Adipose tissue (tissue), 3 donors: ENCODE measurements around the gene SLC18A2. TPM values are rescaled to one million over a fixed set of nuclear protein-coding genes. Genes with fewer than 3 reads are reported as not detected.
"Not testable (repeated sequence)": the region's sequence is repeated elsewhere in the genome, so short reads cannot be mapped to it uniquely, and the experiment has no call there.

Experiments
- H3K27ac ChIP-seq: one replicate; pipeline ENCODE4 v1.5.1; 2013; ENCODE audit warnings: low read depth, low read length
- WGBS, 3 donors: extraction: QIAGEN DNeasy Blood & Tissue Kit; methylation state at CpG; one replicate each; pipeline ENCODE4 v1.1.7; 2013; 5-methylcytosine and 5-hydroxymethylcytosine counted together
- polyA plus RNA-seq, 3 donors: library from polyadenylated mRNA; stranded (reverse); fragments of 200-250 nt; gene quantifications; one replicate each; pipeline ENCODE4 v1.2.3, GENCODE V29; 2013
- donor health status: healthy with polysubstance abuse.
- donor health status: Bipolar disorder and iron deficiency.
- donor health status: healthy.

Gene SLC18A2
- polyA plus RNA-seq, 3 donors, result 0.43 to 0.54 TPM; not detected in 1

DNA sequence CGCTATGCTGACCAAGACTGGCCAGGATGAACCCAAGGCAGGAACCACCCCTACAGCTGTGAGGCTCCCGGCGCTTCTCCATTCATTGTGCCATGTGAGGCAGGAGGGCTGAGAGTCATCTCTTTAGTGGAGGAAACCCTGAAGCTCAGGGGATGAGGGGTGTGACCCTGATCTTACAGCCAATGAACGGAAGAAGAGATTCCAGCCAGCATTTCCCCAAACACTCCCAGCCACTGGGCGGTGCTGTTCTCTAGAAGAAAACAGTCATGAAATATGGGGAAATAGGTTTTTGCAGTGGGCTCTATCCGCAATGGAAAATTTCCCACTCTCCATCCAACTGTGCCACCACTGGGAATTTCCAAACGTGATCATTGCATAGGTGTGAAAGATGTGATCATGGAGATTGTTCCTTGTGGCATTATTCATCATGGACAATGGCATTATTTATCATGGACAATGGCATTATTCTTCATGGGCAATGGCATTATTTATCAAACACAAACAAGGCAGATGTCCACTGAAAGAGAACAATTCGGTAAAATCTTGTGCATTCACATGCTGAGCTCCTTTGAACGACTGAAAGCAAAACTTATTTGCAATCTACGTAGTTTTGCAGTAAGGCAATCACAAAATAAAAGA is 14.0 kb upstream of the SLC18A2 start:
- WGBS, 3 donors, result 27 to 32% (median 31%) methylated on average over 10 of the region's 10 CpGs

DNA sequence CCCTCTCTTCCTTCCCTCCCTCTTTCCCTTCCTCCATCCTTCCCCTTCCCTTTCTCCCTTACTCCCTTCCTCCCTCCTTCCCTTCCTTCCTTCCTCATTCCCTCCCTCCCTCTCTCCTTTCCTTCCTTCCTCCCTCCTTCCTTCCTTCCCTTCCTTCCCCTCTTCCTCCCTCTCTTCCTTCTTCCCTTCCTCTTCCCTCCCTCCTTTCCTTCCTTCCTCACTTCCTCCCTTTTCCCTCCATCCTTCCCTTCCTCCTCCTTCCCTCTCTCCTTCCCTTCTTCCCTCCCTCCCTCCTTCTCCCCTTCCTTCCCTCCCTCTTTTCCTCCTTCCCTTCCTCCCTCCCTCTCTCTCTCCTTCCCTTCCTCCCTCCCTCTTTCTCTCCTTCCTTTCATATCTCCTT is 12.7 kb upstream of the SLC18A2 start:
- H3K27ac ChIP-seq, result no peak overlapping the region

More for the DNA sequence above, 14.0 kb upstream of the SLC18A2 start:
- no peak overlapping the region for H3K27ac ChIP-seq

DNA sequence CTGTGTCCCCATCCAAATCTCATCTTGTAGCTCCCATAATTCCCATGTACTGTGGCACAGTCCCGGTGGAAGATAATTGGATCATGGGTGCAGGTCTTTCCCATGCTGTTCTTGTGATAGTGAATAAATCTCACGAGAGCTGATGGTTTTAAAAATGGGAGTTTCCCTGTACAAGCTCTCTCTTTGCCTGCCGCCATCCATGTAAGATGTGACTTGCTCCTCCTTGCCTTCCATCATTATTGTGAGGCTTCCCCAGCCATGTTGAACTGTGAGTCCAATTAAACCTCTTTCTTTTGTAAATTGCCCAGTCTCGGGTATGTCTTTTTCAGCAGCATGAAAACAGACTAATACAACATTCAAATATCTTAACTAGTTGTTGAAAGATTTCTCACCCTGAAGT is 10.8 kb upstream of the SLC18A2 start:
- H3K27ac ChIP-seq, result not testable (repeated sequence)
- WGBS, 3 donors, result 92 to 95% (median 93%) methylated on average over 4 of the region's 4 CpGs

- no peak overlapping the region for H3K27ac ChIP-seq
- 64 to 82% (median 70%) methylated on average over 5 of the region's 5 CpGs for WGBS, 3 donors
Measured at GRCh38 chr10:117237401-117237991, 3.4 kb upstream of the SLC18A2 start.

GRCh38 chr10:117239051-117239450 is 1.9 kb upstream of the SLC18A2 start:
- 82 to 92% (median 89%) methylated on average over 8 of the region's 8 CpGs for WGBS, 3 donors
- H3K27ac ChIP-seq, result no peak overlapping the region

DNA sequence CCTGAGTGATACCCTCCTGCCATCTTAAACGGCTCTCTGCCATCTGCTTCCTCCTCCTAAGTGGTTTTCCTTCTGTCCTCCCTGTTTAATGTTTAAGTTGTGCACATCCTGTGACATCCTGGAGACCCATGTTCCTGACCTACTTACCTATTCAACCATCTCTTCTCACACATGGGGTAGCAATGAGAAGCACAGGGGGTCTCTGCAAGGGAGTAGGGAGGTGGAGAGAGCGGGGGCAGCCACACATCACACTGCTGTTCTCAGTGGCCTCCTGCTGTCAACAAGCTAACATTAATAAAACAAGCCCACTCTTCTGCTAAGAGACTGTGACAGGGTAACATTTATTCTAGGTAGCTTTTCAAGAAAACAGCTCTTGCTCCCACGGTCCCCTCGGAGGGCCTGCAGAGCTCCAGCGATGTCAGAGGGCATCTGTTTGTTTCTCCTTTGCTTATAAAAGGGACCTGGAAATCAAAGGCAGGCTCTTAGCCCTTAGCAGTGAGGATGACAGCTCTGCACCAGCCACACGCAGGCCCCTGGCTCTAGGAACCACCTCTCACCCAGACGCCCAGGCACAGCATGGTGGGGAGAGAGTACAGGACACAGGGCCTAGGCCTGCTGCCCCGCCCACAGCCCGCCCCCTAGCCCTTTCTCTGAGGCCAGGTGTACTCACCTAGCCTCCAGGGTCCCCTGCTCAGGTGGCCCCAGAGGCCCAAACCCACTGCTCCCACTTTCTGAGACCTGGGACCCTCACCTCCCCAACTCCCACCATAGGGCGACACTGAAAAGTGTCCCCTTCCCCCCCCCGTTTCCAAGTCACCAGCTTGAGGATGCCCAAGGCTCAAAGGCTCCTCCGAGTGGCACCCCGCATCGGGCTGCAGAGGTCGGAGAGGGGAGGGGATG is 943 bp upstream of the SLC18A2 start:
- 52 to 55% (median 55%) methylated on average over 14 to 15 of the region's 15 CpGs for WGBS, 3 donors
- H3K27ac ChIP-seq, result no peak overlapping the region

DNA sequence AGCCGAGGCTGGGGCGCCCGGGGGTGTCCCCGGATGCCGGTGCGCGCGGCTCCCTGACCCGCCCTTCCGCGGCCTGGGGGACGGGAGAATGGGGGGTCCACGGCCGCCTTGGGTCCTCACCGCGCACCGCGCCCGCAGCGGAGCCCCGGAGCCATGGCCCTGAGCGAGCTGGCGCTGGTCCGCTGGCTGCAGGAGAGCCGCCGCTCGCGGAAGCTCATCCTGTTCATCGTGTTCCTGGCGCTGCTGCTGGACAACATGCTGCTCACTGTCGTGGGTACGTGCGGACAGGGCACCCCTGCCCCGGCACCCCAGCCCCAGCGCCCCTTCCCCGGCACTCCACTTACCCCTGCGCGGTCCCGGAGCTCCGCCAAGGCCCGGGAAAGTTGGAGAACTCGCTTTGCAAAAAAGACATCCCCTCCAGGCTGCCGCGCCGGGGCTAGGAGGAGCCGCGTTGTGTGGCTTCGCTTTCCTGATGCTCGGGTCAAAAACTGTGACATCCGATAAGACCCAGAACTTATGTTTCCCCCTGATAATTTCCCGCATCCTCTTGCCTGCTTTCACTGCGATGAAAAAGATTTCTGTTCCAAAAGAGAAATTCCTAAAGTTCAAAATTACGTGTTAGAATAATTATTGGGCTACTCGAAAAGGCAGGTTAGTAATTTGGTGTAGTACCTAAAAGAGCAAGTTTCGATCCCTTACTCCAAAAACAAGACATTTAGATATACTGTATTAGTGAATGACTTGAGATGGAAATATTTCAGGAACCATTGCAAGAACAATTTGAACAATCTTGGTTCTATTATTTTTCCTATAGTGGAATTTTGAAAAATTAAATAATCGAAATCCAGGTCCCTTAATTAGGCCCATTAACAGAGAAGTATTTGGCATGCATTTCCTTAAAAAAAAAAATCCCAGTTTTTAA is 888 bp downstream of the SLC18A2 start:
- 5 to 8% (median 6%) methylated on average over 39 to 56 of the region's 56 CpGs for WGBS, 3 donors
- no peak overlapping the region for H3K27ac ChIP-seq

- 83 to 87% (median 85%) methylated on average over 8 of the region's 8 CpGs for WGBS, 3 donors
- H3K27ac ChIP-seq, result no peak overlapping the region
Measured at GRCh38 chr10:117242463-117242832, 1.5 kb downstream of the SLC18A2 start.

DNA sequence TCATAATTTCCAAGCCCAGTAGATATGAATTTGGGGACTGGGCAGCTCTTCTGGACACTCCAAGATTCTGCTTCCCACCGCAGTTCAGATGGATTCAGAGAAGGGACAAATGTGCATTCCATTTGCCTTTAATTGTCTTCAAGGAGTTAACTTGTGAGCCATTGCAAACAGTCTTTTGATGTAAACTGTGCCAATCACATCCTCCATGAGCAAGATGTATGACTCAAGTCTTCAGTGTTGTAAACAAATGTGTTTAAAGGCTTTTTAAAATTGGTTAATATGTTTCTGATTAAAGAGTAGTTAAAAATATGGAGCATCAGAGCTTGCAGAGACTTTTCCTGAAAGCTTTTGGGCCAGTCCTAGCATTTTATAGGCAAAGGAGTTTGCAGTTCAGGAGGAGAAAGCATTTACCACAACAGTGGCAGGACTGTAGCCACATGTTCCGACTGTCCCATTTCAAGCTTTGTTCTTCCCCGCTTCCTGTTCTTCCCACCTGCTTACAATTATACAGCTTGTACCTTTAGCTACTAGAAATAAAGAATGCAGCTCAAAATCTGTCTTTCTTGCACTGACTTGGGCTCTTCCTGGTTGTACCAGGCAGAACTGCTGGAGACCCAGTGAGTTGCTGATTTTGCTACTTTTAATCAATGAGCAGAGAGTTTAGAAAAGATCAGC is 6.2 kb downstream of the SLC18A2 start:
- WGBS, 3 donors, result 73 to 77% (median 76%) methylated on average over 3 of the region's 3 CpGs
- no peak overlapping the region for H3K27ac ChIP-seq

- WGBS, 3 donors, result 34 to 44% (median 35%) methylated on average over 10 of the region's 10 CpGs
- no peak overlapping the region for H3K27ac ChIP-seq
Measured at GRCh38 chr10:117248750-117249465, 8.0 kb downstream of the SLC18A2 start.

DNA sequence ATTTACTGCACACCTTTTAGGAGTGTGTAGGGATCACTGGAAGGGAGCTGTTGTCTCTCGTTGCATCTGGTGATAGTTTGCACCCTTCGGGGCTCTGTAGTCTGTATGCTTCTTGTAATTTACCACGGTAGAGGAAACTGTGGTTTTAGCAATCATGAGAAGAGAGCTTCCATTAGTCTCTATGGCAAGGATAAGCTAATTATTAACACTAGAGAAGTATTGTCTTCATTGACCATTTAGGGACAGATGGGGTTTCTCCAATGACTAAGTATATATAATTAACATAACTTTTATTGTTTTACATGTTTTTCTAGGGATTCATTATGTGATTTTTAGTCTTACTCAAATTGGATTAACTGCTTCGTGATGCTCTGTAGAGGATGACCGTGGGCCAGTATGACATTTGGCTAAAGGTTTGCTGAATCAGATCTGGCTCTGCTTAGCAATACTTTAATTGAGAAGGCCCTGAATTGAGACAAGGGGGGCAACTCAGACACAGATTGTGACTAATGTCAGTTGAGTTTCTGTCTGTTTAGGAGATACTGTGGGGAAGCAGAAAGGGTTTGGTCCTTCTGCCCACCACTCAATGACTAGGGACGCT is 8.7 kb downstream of the SLC18A2 start:
- WGBS, 3 donors, result 51 to 73% (median 69%) methylated on average over 6 of the region's 6 CpGs
- H3K27ac ChIP-seq, result no peak overlapping the region

- no peak overlapping the region for H3K27ac ChIP-seq
- 54 to 70% (median 55%) methylated on average over 7 of the region's 7 CpGs for WGBS, 3 donors
Measured at GRCh38 chr10:117250411-117250810, 9.5 kb downstream of the SLC18A2 start.

DNA sequence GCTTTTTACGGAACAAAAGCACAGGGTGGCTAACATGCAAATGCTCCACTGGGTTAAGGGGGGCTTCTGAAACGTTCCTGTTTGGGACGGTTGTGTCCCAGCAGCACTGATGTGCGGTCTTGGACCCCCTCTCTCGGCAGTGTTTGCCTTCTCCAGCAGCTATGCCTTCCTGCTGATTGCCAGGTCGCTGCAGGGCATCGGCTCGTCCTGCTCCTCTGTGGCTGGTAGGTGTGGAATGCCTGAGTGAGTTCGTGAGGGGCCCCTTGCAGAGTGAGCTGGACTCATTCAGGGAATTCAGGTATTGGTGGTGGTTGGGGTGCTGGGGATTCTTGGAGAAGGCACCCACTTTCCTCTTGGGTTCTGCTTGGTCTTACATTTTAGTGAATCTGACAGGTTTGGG is 13.0 kb downstream of the SLC18A2 start:
- WGBS, 3 donors, result 65 to 84% (median 81%) methylated on average over 9 of the region's 9 CpGs
- no peak overlapping the region for H3K27ac ChIP-seq

- 72 to 79% (median 73%) methylated on average over 9 of the region's 9 CpGs for WGBS, 3 donors
- no peak overlapping the region for H3K27ac ChIP-seq
Measured at GRCh38 chr10:117254338-117254737, 13.4 kb downstream of the SLC18A2 start.

DNA sequence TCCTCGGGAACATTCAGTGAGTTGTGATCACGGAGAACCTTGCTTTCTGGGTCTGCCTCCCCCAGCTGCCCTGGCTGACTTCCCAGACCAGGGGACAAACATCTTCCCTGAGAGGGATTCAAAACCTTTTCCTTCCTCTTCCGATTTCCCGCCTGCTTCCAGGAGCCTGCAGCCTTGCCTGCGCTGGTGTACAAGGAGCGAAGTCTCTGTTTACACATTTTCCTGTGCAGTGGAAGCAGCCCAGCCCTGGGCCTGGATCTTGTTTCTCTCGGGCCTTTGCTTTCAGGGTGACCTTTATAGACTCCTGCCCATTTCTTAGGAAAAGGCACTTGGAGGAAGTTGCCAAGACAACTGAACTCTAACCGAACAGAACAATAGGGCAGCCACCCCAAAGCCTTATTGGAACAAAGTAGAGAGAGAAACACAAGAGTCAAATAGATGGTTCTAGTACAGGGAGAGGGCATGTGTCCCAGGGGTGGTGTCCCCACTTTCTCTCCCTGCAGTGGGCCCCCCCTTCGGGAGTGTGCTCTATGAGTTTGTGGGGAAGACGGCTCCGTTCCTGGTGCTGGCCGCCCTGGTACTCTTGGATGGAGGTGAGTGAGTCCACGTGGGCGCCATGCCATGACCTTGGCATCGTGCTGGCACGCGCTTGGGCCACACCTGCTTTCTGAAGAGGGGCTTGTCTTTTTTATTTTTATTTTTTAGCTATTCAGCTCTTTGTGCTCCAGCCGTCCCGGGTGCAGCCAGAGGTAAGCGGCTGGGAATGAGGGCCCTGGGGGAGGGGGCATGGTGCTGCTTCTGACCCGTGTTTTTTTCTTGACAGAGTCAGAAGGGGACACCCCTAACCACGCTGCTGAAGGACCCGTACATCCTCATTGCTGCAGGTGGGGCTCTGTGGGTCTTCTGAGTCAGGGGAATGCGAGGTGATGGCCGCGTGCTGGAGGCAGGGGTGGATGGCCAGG is 14.1 kb downstream of the SLC18A2 start:
- no peak overlapping the region for H3K27ac ChIP-seq
- WGBS, 3 donors, result 79 to 83% (median 81%) methylated on average over 26 of the region's 26 CpGs

DNA sequence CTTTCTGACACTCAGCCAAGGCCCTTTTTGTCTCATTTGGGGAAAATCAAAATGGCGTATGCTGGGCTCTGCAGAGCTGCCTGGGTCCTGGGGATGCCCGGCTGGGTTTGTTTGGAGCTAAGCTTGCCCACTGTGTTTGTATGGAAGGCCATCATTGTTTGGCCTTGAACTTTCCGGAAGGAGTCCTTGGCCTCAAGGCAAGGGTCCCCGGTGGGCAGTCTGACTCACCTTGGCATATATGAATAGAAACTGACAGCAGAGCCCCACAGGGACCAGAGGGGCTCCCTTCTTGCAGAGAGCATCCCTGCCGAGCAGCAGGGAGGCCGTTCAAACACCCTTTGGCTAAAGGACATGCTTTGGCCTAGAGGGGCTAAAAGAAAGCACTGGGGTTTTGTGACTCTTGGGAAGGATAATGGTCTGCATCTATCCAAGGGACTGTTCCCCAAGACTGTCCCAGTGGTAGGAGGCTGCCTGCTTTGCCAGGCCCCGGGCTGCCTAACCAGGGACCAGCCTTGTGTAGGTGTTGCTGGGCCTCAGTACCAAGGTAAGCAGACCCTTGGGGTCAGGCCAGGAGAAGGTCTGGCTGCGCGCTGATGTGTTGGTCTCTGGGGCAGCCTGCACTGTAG is 15.0 kb downstream of the SLC18A2 start:
- 87 to 93% (median 93%) methylated on average over 9 of the region's 9 CpGs for WGBS, 3 donors
- no peak overlapping the region for H3K27ac ChIP-seq
